Measurements from ENCODE around the gene OR10A3.

The OR10A3 gene

DNA sequence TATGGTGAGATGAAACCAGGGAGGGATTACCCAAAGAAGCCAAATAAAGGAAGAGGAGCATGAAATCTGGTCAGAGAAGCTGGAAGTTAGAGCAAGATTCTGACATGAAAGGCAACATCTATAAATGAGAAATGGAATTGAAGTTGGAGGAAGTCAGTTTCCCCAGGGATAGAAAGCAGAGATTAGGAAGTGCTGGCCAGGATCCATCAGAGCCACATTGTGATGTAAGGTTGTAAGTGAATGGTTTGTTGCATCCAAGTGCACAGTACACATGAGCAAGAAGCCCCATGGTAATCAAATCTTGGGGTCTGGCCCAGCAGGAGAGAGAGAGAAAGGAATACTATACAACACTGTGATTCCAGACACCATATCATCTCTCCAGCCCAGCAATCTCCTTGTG is 30.3 kb upstream of the OR10A3 start:
- no peaks in the 10 kb centered on the region for H4K20me1 ChIP-seq (ENCODE audit: insufficient read depth, low read length)
- H2AFZ ChIP-seq (ENCODE audit: low read length), result no peak overlapping the region
- TF ChIP-seq EZH2phosphoT487 (IDR thresholded peaks at IDR 0.05; ENCODE audit: low read length) (no peak), EZH2 (optimal IDR thresholded peaks at IDR 0.05; ENCODE audit: low read depth, low read length) (no peak)
- H3K9ac ChIP-seq (ENCODE audit: low read length), result no peak overlapping the region
- no peak overlapping the region for H3K4me2 ChIP-seq (ENCODE audit: low read depth, low read length)
- H3K9me2 ChIP-seq (replicated peaks; ENCODE audit: insufficient read depth, low read length), result no peaks in the 10 kb centered on the region
- H3K4me1 ChIP-seq (ENCODE audit: low read length), result no peaks in the 10 kb centered on the region
- H3F3A ChIP-seq (ENCODE audit: insufficient read depth, low read length), result no peaks in the 10 kb centered on the region
- no peak for DNase-seq
- H3K79me2 ChIP-seq (ENCODE audit: low read length), result no peaks in the 10 kb centered on the region
- H3K36me3 ChIP-seq (replicated peaks; ENCODE audit: insufficient read depth, low read length), result no peaks in the 10 kb centered on the region
- H3K27me3 ChIP-seq (replicated peaks; ENCODE audit: insufficient read depth, low read length), result no peaks in the 10 kb centered on the region
- no peak overlapping the region for H3K4me3 ChIP-seq (ENCODE audit: low read length)
- no peaks in the 10 kb centered on the region for H3K9me3 ChIP-seq (replicated peaks; ENCODE audit: insufficient read depth, low read length)
- H3K27ac ChIP-seq (ENCODE audit: low read length), result no peak overlapping the region

DNA sequence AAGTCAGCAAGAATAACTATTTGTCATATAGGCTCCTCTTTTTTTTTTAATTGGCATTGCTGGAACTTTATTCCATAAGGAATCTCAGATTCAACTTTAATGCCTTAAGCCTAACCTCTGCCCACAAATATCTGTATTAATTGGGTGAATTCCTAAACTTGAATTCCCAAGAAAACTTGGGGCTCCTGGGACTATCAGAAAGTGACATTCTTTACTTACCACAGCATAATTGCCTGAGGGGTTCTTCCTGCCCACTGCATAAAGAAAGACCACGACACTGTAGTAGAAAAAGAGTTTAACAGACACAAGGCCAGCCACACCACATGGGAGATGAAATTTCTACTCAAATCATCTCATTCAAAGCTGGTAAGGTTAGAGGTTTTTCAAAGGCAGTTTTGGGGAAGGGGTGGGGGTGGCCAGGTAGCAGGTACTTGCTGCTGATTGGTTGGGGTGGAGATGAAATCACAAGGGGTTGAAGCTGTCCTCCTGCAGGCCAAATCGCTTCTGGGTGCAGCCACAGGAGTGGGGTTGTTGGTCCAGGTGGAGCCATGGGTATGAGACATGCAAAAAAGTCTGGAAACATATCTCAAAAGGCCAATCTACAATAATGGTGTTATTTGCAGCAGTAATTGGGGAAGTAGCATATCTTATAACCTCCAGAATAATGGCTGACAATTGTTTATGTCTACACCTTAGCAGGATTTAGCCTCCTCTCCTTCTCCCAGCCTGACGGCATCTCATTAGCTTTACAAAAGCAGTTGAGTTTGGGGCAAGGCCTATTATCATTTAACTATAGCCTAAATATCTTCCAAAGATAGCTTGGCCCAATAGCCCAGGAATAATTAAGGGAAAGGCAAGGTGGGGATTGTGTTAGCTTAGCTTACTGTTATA is 28.5 kb upstream of the OR10A3 start:
- Histone ChIP-seq H3K9ac (ENCODE audit: low read length) (no peak overlapping the region), H3K36me3 (replicated peaks; ENCODE audit: insufficient read depth, low read length) (no peaks in the 10 kb centered on the region), H2AFZ (ENCODE audit: low read length) (no peak overlapping the region), H3K4me3 (ENCODE audit: low read length) (no peak overlapping the region), H3F3A (ENCODE audit: insufficient read depth, low read length) (no peaks in the 10 kb centered on the region), H4K20me1 (ENCODE audit: insufficient read depth, low read length) (no peaks in the 10 kb centered on the region), H3K27me3 (replicated peaks; ENCODE audit: insufficient read depth, low read length) (no peaks in the 10 kb centered on the region), H3K4me1 (ENCODE audit: low read length) (no peaks in the 10 kb centered on the region), H3K9me3 (replicated peaks; ENCODE audit: insufficient read depth, low read length) (no peaks in the 10 kb centered on the region), H3K27ac (ENCODE audit: low read length) (no peak overlapping the region), H3K9me2 (replicated peaks; ENCODE audit: insufficient read depth, low read length) (no peaks in the 10 kb centered on the region), H3K4me2 (ENCODE audit: low read depth, low read length) (no peak overlapping the region), H3K79me2 (ENCODE audit: low read length) (no peaks in the 10 kb centered on the region)
- TF ChIP-seq, protein P1, sequence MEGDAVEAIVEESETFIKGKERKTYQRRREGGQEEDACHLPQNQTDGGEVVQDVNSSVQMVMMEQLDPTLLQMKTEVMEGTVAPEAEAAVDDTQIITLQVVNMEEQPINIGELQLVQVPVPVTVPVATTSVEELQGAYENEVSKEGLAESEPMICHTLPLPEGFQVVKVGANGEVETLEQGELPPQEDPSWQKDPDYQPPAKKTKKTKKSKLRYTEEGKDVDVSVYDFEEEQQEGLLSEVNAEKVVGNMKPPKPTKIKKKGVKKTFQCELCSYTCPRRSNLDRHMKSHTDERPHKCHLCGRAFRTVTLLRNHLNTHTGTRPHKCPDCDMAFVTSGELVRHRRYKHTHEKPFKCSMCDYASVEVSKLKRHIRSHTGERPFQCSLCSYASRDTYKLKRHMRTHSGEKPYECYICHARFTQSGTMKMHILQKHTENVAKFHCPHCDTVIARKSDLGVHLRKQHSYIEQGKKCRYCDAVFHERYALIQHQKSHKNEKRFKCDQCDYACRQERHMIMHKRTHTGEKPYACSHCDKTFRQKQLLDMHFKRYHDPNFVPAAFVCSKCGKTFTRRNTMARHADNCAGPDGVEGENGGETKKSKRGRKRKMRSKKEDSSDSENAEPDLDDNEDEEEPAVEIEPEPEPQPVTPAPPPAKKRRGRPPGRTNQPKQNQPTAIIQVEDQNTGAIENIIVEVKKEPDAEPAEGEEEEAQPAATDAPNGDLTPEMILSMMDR (IDR thresholded peaks at IDR 0.05; ENCODE audit: low read length), result no peak
- no peak for TF ChIP-seq EZH2 (optimal IDR thresholded peaks at IDR 0.05; ENCODE audit: low read depth, low read length)
- TF ChIP-seq EZH2phosphoT487 (IDR thresholded peaks at IDR 0.05; ENCODE audit: low read length), result no peak
- no peak for DNase-seq

DNA sequence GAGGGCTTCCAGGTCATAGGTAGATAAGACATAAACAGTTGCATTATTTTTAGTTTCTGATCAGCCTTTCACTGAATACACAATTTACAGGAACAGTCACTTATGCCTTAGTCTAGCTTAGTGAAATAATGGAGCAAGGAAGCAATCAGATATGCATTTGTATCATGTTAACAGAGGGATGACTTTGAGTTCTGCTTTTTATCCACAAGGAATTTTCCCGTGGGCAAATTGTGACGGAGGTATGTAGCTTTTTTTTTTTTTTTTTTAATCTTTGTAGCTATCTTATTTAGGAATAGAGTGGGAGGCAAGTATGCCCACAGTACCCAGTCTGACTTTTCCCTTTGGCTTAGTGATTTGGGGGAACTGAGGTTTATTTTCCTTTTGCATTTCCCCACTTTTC is 27.2 kb upstream of the OR10A3 start:
- no peaks in the 10 kb centered on the region for H3F3A ChIP-seq (ENCODE audit: insufficient read depth, low read length)
- no peaks in the 10 kb centered on the region for H3K9me2 ChIP-seq (replicated peaks; ENCODE audit: insufficient read depth, low read length)
- no peak overlapping the region for H3K27ac ChIP-seq (ENCODE audit: low read length)
- H4K20me1 ChIP-seq (ENCODE audit: insufficient read depth, low read length), result no peaks in the 10 kb centered on the region
- no peaks in the 10 kb centered on the region for H3K9me3 ChIP-seq (replicated peaks; ENCODE audit: insufficient read depth, low read length)
- no peaks in the 10 kb centered on the region for H3K36me3 ChIP-seq (replicated peaks; ENCODE audit: insufficient read depth, low read length)
- no peak overlapping the region for H3K9ac ChIP-seq (ENCODE audit: low read length)
- H3K4me2 ChIP-seq (ENCODE audit: low read depth, low read length), result no peak overlapping the region
- no peaks in the 10 kb centered on the region for H3K27me3 ChIP-seq (replicated peaks; ENCODE audit: insufficient read depth, low read length)
- H3K4me1 ChIP-seq (ENCODE audit: low read length), result no peaks in the 10 kb centered on the region
- no peak overlapping the region for H3K4me3 ChIP-seq (ENCODE audit: low read length)
- TF ChIP-seq EZH2 (optimal IDR thresholded peaks at IDR 0.05; ENCODE audit: low read depth, low read length) (no peak), EZH2phosphoT487 (IDR thresholded peaks at IDR 0.05; ENCODE audit: low read length) (no peak)
- TF ChIP-seq, protein P1 (IDR thresholded peaks at IDR 0.05; ENCODE audit: low read length), result no peak
- H2AFZ ChIP-seq (ENCODE audit: low read length), result no peak overlapping the region
- DNase-seq, result no peak
- no peaks in the 10 kb centered on the region for H3K79me2 ChIP-seq (ENCODE audit: low read length)

DNA sequence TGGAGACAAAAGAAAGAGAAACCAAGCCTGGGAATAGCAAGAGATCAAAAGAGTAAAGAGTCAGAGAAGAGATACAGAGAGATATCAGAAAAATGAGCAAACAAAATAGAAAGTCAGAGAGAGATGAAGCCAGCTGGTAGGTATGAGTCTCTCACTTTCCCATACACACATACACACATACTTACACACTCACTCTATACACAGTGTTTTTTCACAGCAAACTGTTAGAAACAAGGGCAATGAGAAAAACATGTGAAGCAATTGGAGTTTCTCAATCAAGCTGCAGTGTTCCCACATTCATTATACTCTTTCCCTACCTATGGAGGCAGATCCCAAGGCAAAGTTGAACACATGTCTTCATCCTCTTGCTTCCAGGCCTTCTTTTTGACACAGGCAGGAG is 26.3 kb upstream of the OR10A3 start:
- no peak overlapping the region for H2AFZ ChIP-seq (ENCODE audit: low read length)
- DNase-seq, result no peak
- H3K36me3 ChIP-seq (replicated peaks; ENCODE audit: insufficient read depth, low read length), result no peaks in the 10 kb centered on the region
- TF ChIP-seq EZH2phosphoT487 (IDR thresholded peaks at IDR 0.05; ENCODE audit: low read length), result no peak
- no peak overlapping the region for H3K4me3 ChIP-seq (ENCODE audit: low read length)
- no peaks in the 10 kb centered on the region for H3K79me2 ChIP-seq (ENCODE audit: low read length)
- no peaks in the 10 kb centered on the region for H3K4me1 ChIP-seq (ENCODE audit: low read length)
- no peaks in the 10 kb centered on the region for H3K9me2 ChIP-seq (replicated peaks; ENCODE audit: insufficient read depth, low read length)
- no peaks in the 10 kb centered on the region for H3K27me3 ChIP-seq (replicated peaks; ENCODE audit: insufficient read depth, low read length)
- no peak overlapping the region for H3K27ac ChIP-seq (ENCODE audit: low read length)
- H3K9ac ChIP-seq (ENCODE audit: low read length), result no peak overlapping the region
- no peaks in the 10 kb centered on the region for H4K20me1 ChIP-seq (ENCODE audit: insufficient read depth, low read length)
- no peaks in the 10 kb centered on the region for H3K9me3 ChIP-seq (replicated peaks; ENCODE audit: insufficient read depth, low read length)
- H3F3A ChIP-seq (ENCODE audit: insufficient read depth, low read length), result no peaks in the 10 kb centered on the region
- no peak overlapping the region for H3K4me2 ChIP-seq (ENCODE audit: low read depth, low read length)

Data from MM.1S (cell line).